SKM-1 (cell line): ENCODE measurements around the gene ZAP70.
A peak's percentile ranks its signal among the peaks of the same experiment; 100 is the strongest.
"Not testable (repeated sequence)": the region's sequence is repeated elsewhere in the genome, so short reads cannot be mapped to it uniquely, and the experiment has no call there.

Experiments used
- DNase-seq: peaks from one replicate; lab custom pipeline; 2025; ENCODE audit not compliant: unreplicated experiment; lab: John Stamatoyannopoulos, UW

Gene ZAP70

DNA sequence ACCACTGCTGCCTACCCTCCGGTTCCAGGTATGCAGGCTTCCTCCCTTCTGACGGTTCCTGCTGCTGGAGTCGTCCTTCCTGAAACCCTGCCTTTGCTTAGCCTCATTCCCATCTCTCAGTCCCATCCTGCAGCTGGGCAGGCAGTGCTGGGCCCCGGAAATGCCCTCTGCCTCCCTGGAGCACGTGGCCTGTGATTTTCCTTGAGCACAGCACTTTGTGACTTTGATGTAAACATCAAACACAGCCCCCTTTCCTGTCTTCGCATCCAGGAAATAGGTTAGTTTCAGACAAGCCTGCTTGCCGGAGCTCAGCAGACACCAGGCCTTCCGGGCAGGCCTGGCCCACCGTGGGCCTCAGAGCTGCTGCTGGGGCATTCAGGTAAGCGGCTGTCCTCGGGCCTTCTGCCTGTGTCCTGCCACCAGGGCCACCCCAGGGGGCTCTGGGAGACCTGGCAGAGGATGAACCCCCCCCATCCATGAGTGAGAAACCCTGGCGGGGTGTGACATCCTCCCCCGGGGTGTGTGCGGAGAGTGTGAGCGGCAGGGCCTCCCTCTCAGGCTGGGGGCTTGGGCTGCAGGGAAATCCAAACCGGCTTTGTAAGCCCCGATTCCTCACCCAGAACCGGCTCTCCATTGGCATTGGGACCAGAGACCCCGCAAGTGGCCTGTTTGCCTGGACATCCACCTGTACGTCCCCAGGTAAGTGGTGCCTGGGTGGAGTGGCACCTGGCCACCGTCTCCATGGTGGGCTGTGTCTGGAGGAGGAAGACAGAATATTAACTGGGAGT, at the start of gene ZAP70:
Gene ZAP70 (plus strand): TSS at position 281 of the 788 bp plus-strand sequence. CDS start 10,461 bp downstream, outside the sequence.
- no peak for DNase-seq

DNA sequence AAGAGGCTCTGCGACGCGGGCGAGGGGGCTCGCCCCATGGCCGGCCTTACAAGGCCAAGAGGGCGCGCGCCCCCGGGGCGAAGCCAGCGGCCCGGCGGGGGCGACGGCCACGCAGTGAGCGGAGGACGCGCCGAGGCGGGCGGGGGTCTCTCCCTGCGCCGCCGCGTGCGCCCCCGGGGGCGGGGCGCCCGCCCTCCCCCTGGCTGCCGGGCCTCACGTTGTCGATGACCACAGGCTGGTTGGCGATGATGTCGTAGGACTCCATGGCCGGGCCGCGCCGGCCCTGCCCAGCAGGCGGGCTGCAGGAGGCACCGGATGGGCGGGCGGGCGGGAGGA, 49.8 kb upstream of the ZAP70 start:
- no peak for DNase-seq

DNA sequence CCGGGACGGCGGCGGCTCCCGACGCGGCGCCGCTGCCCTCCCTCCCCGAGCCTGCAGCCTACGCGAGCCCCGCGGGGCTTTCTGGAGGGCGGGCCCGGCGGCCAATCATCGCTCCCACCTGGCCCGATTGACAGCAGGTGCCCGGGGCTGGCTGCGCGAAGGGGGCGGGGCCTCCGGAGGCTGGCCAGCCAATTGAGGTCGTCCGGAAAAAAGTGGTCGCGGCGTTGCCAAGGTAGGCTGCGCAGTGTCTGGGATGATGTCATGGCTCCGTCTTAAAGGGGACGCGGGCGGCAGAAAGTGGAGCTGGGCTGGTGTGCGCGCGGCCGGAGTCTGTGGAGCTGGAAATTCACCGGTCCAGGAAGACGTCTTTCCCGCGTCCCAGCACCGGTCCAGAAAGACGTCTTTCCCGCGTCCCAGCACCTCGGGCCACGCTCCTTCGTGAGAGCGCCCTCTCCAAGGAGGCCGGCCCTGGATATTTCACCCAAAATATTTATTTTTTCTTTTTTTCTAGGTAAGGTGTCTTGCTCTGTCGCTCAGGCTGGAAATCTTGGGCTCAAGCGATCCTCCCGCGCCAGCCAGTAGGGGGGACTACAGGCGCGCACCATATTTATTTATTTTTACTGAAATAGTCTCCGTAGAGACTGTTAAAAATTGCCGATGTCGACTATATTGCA, 49.3 kb upstream of the ZAP70 start, which contains the start of gene ACTR1B:
Gene ACTR1B (minus strand): TSS at position 83 of the 674 bp plus-strand sequence. CDS start 154 bp downstream, outside the sequence.
- peak; percentile 99 for DNase-seq

DNA sequence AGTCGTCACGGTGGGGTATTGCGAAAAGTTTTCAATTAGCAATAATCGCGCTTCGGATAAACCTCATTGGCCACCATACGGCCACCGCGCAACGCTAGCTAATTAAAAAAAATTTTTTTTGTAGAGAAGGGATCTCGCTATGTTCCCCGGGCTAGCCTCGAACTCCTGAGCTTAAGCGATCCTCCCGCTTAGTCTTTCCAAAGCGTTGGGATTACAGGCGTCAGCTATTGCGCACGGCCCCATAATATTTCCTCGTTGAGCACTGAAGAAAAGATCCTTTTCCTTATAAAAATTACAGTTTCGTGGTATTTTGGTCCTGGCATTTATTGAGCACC, 48.8 kb upstream of the ZAP70 start:
- DNase-seq: no peak

DNA sequence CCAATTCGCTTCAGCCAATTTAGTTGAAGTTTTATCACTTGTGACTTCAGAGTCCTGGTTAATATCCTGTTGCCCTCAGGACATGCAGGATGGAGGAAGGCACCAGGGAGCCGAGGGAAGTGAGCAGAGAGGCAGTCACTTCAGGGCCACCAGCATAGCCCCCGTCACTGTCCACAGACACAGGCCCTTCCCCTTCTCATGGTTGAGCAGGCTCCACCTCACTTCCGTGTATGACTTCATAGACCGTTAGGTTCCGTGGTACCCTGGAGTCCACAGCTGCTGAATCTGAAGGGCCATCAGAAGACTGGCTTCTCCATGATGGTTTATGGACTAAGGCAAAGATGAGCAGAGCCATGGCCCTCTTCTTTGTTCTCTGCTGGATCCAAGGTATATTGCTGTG, 43.9 kb upstream of the ZAP70 start, which contains the start of gene C2orf92:
Gene C2orf92 (plus strand): TSS at position 266 of the 400 bp plus-strand sequence. CDS start 76 bp downstream, at position 342.
- DNase-seq: no peak

DNA sequence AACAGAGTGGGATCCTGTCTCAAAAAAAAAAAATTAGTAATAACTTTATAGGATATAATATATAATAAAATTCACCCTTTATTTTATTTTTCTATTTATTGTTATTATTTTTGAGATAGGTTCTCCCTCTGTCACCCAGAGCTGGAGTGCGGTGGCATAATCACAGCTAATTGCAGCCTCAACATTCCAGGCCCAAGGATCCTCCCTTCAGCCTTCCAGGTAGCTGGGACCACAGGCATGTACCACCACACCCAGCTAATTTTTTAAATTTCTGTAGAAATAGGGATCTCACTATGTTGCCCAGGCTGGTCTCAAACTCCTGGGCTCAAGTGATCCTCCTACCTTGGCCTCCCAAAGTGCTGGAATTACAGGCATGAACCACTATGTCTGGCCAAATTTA, 42.9 kb upstream of the ZAP70 start:
- DNase-seq: no peak

DNA sequence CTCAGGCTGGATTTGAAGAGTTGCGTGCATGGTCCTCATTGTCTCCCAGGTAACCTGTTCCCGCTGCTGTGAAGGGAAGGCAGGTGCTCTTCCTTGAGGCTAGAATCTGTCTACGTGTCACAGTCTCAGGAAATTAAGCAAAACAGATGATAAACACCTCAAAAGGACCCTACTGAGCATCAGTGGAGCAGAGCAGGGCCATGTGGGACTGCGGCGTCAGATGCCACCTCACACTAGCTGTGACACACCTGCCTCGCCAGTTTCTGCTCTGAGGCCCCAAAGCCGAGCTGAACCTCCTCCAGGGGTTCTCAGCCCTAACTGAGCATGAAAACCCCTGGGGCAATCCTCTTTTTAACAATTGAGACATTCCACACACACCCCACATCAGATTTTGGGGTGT, 41.9 kb upstream of the ZAP70 start:
- no peak for DNase-seq

DNA sequence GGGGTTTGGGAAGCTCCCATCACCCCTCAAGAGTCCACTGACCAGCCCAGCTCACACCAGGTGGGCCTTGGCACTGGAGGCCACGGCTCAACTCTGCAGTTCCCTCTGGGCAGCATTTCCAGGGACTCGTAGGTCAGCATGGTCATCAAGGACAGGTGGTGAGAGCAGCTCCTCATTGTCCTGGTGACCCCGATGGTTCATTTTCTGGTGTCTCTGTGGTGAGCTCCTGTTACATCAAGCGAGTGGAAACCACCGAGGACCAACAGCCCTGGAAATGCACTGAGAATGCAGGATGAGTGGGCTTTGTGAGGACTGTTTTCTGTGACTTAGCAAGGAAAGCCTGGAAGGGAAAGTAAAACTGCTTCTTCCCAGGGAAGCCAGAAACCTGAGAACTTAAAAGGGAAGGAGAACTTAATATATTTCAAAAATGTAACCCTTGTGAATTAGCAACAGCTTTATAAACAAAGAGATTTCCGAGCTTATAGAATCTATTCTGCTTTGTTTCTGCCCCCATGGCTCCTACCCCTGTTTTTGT, 40.7 kb upstream of the ZAP70 start:
- not testable (repeated sequence) for DNase-seq

DNA sequence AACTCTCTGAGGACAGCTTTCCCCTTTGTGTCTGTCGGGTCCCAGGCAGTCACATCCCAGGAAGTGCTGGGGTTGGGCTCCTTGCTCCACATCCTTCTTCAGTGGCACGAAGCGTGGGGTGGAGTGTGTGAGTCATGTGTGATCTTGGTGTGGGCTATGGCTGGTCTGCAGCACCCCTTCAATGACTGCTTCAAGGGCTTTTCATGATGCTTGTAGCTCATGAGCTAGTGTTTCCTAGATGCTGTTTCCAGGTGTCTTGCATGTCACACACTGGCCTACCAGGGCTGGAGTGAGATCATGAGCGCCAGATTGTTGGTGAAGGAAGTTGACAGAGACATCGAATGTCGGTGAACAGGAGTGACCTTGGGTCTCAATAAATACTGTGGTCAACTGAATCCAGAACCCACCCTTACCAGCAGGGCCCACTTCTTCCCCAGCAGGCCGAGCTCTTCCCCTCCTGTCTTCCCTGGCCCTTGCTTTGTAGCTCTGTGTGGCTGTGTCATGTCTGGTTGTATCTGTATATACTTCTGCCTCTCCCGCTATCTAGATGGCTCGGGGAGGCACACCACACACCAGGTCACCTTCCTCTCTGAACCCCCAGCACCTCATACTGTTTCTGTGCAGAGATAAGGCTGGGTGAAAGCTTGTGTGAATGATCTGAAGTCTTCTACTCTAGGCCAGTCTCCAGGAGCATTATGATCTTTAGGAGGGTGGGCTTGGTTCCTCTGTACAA, 40.0 kb upstream of the ZAP70 start:
- no peak for DNase-seq

DNA sequence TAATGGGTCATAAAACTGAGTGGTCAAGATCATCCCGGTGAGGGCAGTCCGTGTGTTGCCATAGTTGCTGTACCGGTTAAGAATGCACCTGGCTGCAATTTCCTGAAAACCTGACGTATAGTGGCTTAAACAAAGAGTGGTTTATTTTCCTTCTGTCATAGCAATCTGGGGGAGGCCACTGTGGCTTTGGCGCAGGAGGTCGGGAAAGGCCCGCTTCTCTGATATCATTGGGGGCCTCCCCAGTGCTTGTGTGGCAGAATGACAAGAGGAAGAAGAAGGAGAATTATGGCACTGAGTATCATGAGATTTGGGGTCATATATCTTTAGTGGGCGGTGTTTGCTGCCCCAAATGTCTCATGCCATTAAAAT, 39.5 kb upstream of the ZAP70 start:
- no peak for DNase-seq

DNA sequence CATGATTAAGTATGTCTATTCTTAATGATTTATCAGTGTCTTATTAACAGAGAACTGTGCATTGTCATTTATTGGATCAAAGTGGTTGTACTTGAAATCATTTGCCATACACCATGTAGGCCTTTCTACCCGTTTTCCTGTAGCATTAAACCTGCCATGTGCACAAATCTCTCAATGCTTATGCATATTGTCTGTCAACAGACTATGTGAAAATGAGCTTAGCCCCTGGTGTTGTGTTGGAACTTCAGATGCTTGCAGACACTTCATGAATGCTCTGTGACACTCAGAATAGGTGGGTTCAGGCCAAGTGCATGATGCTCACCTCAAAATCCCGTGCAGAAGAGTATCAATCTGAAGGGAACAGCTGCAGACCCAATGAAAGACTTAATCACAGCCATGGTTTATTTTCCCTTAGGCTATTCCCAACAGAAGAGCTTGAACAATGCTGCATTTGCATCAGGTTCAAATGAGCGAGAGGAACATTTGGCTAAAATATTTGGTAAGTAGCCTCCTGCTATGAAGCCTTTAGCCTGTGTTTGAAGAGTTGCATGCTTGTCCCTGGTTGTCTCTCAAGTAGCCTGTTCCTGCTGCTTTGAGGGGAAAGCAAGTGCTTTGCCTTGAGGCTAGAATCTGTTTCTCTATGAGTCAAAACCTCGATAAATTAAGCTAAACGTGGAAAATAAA, 37.8 kb upstream of the ZAP70 start:
- no peak for DNase-seq

DNA sequence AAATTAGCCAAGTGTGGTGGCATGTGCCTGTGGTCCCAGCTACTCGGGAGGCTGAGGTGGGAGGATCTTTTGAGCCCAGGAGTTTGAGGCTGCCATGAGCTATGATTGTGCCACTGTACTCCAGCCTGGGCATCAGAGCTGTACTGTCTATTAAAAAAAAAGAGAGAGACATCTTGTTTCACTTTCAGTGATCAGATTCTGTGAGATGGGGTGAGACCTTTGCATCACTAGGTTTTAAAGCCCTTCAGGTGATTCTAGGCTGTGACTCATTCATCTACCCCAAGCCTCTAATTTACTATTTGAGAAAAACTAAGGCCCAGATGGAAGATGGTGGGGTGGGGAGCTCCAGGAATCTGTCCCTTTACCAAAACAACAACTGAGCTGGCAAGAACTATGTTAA, 36.8 kb upstream of the ZAP70 start:
- no peak for DNase-seq

DNA sequence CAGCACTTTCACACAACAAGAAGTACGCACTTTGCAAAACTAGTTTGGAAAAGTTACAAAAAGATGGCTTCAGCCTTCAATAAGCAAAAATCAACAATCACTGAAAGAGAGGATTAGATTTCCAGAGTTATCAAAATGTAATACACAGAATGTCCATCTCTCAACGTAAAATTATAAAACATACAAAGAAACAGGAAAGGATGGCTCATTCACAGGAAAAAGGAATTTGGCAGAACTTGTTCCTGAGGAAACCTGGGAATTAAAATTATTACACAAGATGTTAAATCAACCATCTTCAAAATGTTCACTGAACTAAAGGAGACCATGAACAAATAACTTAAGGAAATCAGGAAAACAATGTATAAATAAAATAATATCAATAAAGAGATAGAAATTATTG, 35.9 kb upstream of the ZAP70 start:
- DNase-seq: no peak

DNA sequence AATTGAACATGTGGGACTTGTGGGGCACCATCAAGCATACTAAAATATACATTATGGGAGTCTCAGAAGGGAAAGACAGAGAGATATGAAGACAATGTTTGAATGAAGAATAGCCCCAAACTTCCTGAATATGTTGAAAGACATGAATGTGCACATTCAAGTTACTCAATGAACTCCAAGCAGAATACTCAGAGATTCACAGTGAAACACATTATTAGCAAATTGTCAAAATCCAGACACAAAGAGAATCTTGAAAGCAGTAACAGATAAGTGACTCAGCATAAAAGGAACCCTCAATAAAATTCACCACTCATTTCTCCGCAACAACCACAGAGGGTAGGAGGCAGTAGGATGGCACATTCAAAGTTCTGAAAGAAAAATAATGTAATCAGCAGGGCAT, 35.1 kb upstream of the ZAP70 start:
- no peak for DNase-seq

DNA sequence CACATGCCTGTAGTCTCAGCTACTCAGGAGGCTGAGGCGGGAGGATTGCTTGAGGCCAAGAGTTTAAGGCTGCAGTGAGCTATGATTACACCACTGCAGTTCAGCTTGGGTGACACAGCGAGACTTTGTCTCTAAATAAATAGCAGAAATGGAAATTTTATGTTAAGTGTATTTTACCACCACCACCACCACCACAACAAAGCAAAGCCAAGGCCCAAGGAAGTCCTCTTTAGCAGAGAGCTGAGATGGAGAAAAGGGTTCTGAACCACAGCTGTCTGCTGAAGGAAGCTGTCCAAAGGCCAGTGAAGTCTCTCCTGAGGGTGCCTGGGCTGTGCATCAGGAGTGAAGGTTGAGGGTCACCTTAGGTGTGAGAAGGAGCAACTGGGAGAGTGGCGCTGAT, 26.1 kb upstream of the ZAP70 start:
- DNase-seq: not testable (repeated sequence)

DNA sequence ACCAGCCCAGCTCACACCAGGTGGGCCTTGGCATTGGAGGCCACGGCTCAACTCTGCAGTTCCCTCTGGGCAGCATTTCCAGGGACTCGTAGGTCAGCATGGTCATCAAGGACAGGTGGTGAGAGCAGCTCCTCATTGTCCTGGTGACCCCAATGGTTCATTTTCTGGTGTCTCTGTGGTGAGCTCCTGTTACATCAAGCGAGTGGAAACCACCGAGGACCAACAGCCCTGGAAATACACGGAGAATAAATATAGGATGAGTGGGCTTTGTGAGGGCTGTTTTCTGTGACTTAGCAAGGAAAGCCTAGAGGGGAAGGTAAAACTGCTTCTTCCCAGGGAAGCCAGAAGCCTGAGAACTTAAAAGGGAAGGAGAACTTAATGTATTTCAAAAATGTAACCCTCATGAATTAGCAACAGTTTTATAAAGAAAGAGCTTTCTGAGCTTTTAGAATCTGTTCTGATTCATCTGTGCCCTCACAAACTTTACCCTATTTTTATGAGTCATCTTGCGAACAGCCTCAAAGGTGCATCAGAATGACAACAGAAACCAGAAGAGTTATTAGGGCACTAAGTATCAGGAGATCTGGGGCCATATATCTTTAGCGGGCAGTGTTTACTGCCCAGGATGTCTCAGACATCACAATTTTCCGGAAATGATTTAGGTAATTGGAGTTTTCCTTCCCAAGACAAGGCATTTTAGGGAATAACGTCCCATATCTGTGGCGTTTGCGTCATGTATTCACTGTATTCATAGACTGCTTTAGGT, 25.1 kb upstream of the ZAP70 start:
- DNase-seq: no peak

DNA sequence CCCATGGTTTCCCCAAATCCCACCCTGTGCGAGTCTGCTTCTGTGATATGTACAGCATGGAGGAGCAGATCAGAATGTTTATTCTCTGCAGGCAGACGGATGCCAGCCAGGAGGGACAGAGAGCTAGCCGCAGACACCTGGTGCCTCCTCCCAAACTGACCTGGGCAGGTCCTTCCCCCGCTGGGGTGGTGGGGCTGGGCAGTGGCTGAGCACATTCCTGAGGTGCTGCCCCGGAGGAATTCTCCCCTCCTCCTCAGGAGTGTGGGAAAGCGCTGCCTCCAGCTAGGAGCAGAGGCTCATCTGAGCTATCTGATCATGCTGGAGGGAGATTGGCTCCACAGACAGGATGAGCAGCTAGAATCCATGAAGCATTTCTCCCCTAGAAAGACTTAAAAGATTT, 22.2 kb upstream of the ZAP70 start:
- DNase-seq: no peak

DNA sequence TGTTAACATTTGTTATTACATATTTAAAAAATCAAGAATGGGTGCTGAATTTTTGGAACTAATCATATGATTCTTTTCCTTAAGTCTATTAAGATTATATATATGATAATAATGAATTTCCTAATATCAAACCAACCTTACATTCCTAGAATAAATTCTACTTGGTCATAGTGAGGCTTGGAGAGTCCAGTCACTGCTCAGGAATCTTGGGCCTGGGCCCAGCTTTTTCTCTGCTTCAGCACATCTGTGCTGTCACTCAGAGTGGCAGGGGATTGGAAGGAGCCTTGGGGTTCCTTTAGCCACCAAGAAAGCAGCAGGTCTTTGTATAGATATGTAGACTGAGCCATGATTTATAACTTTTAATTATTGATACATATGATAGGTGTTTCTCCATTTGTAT, 19.9 kb upstream of the ZAP70 start:
- no peak for DNase-seq

DNA sequence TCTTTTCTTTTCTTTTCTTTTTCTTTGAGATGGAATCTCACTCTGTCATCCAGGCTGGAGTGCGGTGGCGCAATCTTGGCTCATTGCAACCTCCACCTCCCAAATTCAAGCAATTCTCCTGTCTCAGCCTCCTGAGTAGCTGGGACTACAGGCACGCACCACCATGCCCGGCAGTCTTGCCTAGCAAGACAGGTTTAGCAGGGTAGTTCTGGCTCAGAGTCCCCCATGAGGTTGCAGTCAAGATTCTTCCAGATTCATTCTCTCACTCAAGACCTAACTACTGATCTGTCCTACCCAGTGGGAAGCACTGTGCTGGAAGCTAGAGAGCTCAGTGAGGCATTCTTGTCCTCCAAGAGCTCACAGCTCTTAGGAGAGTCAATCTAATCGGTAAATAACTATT, 17.6 kb upstream of the ZAP70 start:
- DNase-seq: no peak
